Immature natural killer cell (primary cell): ENCODE data around the gene DAB2IP. TPM values are rescaled to one million over a fixed set of nuclear protein-coding genes. Genes with fewer than 3 reads are reported as not detected.

Experiments
- DNase-seq, 3 donors: peaks; one replicate each; pipeline ENCODE4 v3.0.0; 2022; ENCODE audit warnings: mixed read lengths in 1 of 3
- H3K27ac Mint-ChIP-seq, 6 donors: one replicate each; pipeline ENCODE4 v1.8.0; 2020; ENCODE audit warnings: mixed read lengths in 6 of 6, mild to moderate bottlenecking in 5 of 6, inconsistent platforms in 4 of 6, moderate library complexity in 3 of 6
- H3K27me3 Mint-ChIP-seq, 3 donors: one replicate each; pipeline ENCODE4 v1.8.0; 2020 to 2021; ENCODE audit warnings: low read depth in 3 of 3, mild to moderate bottlenecking in 3 of 3, mixed read lengths in 3 of 3, moderate library complexity in 3 of 3, inconsistent platforms in 1 of 3
- H3K36me3 Mint-ChIP-seq, 3 donors: one replicate each; pipeline ENCODE4 v1.8.0; 2020; ENCODE audit warnings: mixed read lengths in 3 of 3, inconsistent platforms in 2 of 3, mild to moderate bottlenecking in 2 of 3
- H3K4me1 Mint-ChIP-seq, 2 donors: one replicate each; pipeline ENCODE4 v1.8.0; 2020; ENCODE audit warnings: inconsistent platforms in 2 of 2, mild to moderate bottlenecking in 2 of 2, mixed read lengths in 2 of 2, moderate library complexity in 1 of 2
- H3K4me3 Mint-ChIP-seq, 5 donors: one replicate each; pipeline ENCODE4 v1.8.0; 2020; ENCODE audit warnings: mild to moderate bottlenecking in 5 of 5, mixed read lengths in 5 of 5, inconsistent platforms in 3 of 5, moderate library complexity in 3 of 5
- H3K9me3 Mint-ChIP-seq, 6 donors: one replicate each; pipeline ENCODE4 v1.8.0; 2020; ENCODE audit warnings: mild to moderate bottlenecking in 6 of 6, mixed read lengths in 6 of 6, inconsistent platforms in 4 of 6, moderate library complexity in 3 of 6
- polyA plus RNA-seq, 3 donors: library from polyadenylated mRNA; unstranded; fragments of 300-500 nt; fragmentation: Illumina TruSeq; gene quantifications; one replicate each; pipeline ENCODE4 v1.2.3, GENCODE V29; 2021

DAB2IP gene
- polyA plus RNA-seq, 3 donors from 2014 or later = 0.06 to 1.1 TPM; not detected in 1

- Mint-ChIP-seq H3K4me3 (no peak overlapping the region), H3K4me1 (no peaks in the 10 kb centered on the region), H3K27ac (no peak overlapping the region)
Measured at GRCh38 chr9:121670431-121670830, 19.0 kb downstream of the DAB2IP start.

GRCh38 chr9:121671612-121672155 is 20.2 kb downstream of the DAB2IP start:
- no peak overlapping the region for H3K27ac Mint-ChIP-seq
- H3K4me1 Mint-ChIP-seq = no peaks in the 10 kb centered on the region
- no peak overlapping the region for H3K4me3 Mint-ChIP-seq
- no peak for DNase-seq
- peaks cover 3 to 9% (median 7%) of the 10 kb centered on the region in 3 donors for H3K27me3 Mint-ChIP-seq
- no peaks in the 10 kb centered on the region for H3K9me3 Mint-ChIP-seq
- H3K36me3 Mint-ChIP-seq = no peaks in the 10 kb centered on the region

More at GRCh38 chr9:121670431-121670830, 19.0 kb downstream of the DAB2IP start:
- no peak for DNase-seq
- Mint-ChIP-seq H3K27me3 (peaks cover 0 to 9% (median 7%) of the 10 kb centered on the region in 3 donors), H3K36me3 (no peaks in the 10 kb centered on the region), H3K9me3 (no peaks in the 10 kb centered on the region)

- DNase-seq = no peak
- H3K27me3 Mint-ChIP-seq = peaks cover 3 to 9% (median 7%) of the 10 kb centered on the region in 3 donors
- H3K27ac Mint-ChIP-seq = no peak overlapping the region
- H3K4me3 Mint-ChIP-seq = no peak overlapping the region
- no peaks in the 10 kb centered on the region for H3K9me3 Mint-ChIP-seq
- no peaks in the 10 kb centered on the region for H3K4me1 Mint-ChIP-seq
- no peaks in the 10 kb centered on the region for H3K36me3 Mint-ChIP-seq
Measured at GRCh38 chr9:121672213-121672612, 20.8 kb downstream of the DAB2IP start.

- no peak for DNase-seq
- H3K27ac Mint-ChIP-seq = no peak overlapping the region
- no peaks in the 10 kb centered on the region for H3K9me3 Mint-ChIP-seq
- no peak overlapping the region for H3K4me3 Mint-ChIP-seq
- no peaks in the 10 kb centered on the region for H3K36me3 Mint-ChIP-seq
- H3K4me1 Mint-ChIP-seq = no peaks in the 10 kb centered on the region
- peaks cover 3 to 7% (median 6%) of the 10 kb centered on the region in 3 donors for H3K27me3 Mint-ChIP-seq
Measured at GRCh38 chr9:121672986-121673385, 21.6 kb downstream of the DAB2IP start.

- Mint-ChIP-seq H3K4me1 (no peaks in the 10 kb centered on the region), H3K4me3 (no peak overlapping the region), H3K27me3 (peaks cover 2 to 7% (median 3%) of the 10 kb centered on the region in 3 donors), H3K27ac (no peak overlapping the region), H3K36me3 (no peaks in the 10 kb centered on the region), H3K9me3 (no peaks in the 10 kb centered on the region)
- no peak for DNase-seq
Measured at GRCh38 chr9:121673576-121673975, 22.1 kb downstream of the DAB2IP start.

GRCh38 chr9:121674017-121674416 is 22.6 kb downstream of the DAB2IP start:
- Mint-ChIP-seq H3K27ac (no peak overlapping the region), H3K9me3 (no peaks in the 10 kb centered on the region), H3K27me3 (peaks cover 3 to 7% (median 3%) of the 10 kb centered on the region in 3 donors), H3K36me3 (no peaks in the 10 kb centered on the region), H3K4me3 (no peak overlapping the region), H3K4me1 (no peaks in the 10 kb centered on the region)
- no peak for DNase-seq

GRCh38 chr9:121674952-121675351 is 23.5 kb downstream of the DAB2IP start:
- Mint-ChIP-seq H3K4me1 (no peaks in the 10 kb centered on the region), H3K36me3 (no peaks in the 10 kb centered on the region), H3K27ac (no peak overlapping the region), H3K9me3 (no peaks in the 10 kb centered on the region), H3K4me3 (no peak overlapping the region), H3K27me3 (peaks cover 3 to 7% (median 3%) of the 10 kb centered on the region in 3 donors)
- no peak for DNase-seq

- no peak overlapping the region for H3K27ac Mint-ChIP-seq
- no peak overlapping the region for H3K4me3 Mint-ChIP-seq
- peaks cover 2 to 7% (median 3%) of the 10 kb centered on the region in 3 donors for H3K27me3 Mint-ChIP-seq
- no peak for DNase-seq
- H3K4me1 Mint-ChIP-seq = no peaks in the 10 kb centered on the region
- H3K36me3 Mint-ChIP-seq = no peaks in the 10 kb centered on the region
- no peaks in the 10 kb centered on the region for H3K9me3 Mint-ChIP-seq
Measured at GRCh38 chr9:121675381-121675780, 23.9 kb downstream of the DAB2IP start.

- DNase-seq = no peak
- no peaks in the 10 kb centered on the region for H3K4me1 Mint-ChIP-seq
Measured at GRCh38 chr9:121675969-121676822, 24.8 kb downstream of the DAB2IP start.

GRCh38 chr9:121676926-121677325 is 25.5 kb downstream of the DAB2IP start:
- Mint-ChIP-seq H3K4me1 (no peaks in the 10 kb centered on the region), H3K36me3 (no peaks in the 10 kb centered on the region), H3K27me3 (peaks cover 2 to 7% (median 3%) of the 10 kb centered on the region in 3 donors), H3K9me3 (no peaks in the 10 kb centered on the region), H3K27ac (no peak overlapping the region), H3K4me3 (no peak overlapping the region)
- no peak for DNase-seq

More at GRCh38 chr9:121675969-121676822, 24.8 kb downstream of the DAB2IP start:
- H3K27me3 Mint-ChIP-seq = peaks cover 2 to 7% (median 3%) of the 10 kb centered on the region in 3 donors
- H3K9me3 Mint-ChIP-seq = no peaks in the 10 kb centered on the region
- no peak overlapping the region for H3K4me3 Mint-ChIP-seq
- no peaks in the 10 kb centered on the region for H3K36me3 Mint-ChIP-seq
- H3K27ac Mint-ChIP-seq = no peak overlapping the region

- Mint-ChIP-seq H3K4me3 (no peak overlapping the region), H3K27ac (no peak overlapping the region), H3K4me1 (no peaks in the 10 kb centered on the region), H3K27me3 (peaks cover 2 to 4% (median 3%) of the 10 kb centered on the region in 3 donors), H3K36me3 (no peaks in the 10 kb centered on the region), H3K9me3 (no peaks in the 10 kb centered on the region)
- no peak for DNase-seq
Measured at GRCh38 chr9:121678501-121679022, 27.1 kb downstream of the DAB2IP start.

GRCh38 chr9:121679901-121680635 is 28.6 kb downstream of the DAB2IP start:
- H3K27ac Mint-ChIP-seq = no peak overlapping the region
- no peak for DNase-seq
- H3K4me3 Mint-ChIP-seq = no peak overlapping the region
- no peaks in the 10 kb centered on the region for H3K36me3 Mint-ChIP-seq
- peaks cover 0 to 3% (median 3%) of the 10 kb centered on the region in 3 donors for H3K27me3 Mint-ChIP-seq
- H3K9me3 Mint-ChIP-seq = no peaks in the 10 kb centered on the region
- no peaks in the 10 kb centered on the region for H3K4me1 Mint-ChIP-seq

- no peak overlapping the region for H3K27ac Mint-ChIP-seq
- peaks cover 0 to 3% (median 2%) of the 10 kb centered on the region in 3 donors for H3K27me3 Mint-ChIP-seq
- H3K36me3 Mint-ChIP-seq = no peaks in the 10 kb centered on the region
- no peak overlapping the region for H3K4me3 Mint-ChIP-seq
- H3K9me3 Mint-ChIP-seq = no peaks in the 10 kb centered on the region
- no peak for DNase-seq
- H3K4me1 Mint-ChIP-seq = no peaks in the 10 kb centered on the region
Measured at GRCh38 chr9:121681404-121681803, 30.0 kb downstream of the DAB2IP start.

- Mint-ChIP-seq H3K27me3 (peaks cover 0 to 3% (median 2%) of the 10 kb centered on the region in 3 donors), H3K4me3 (no peak overlapping the region), H3K27ac (no peak overlapping the region), H3K4me1 (no peaks in the 10 kb centered on the region), H3K36me3 (no peaks in the 10 kb centered on the region), H3K9me3 (no peaks in the 10 kb centered on the region)
- no peak for DNase-seq
Measured at GRCh38 chr9:121682201-121682600, 30.8 kb downstream of the DAB2IP start.
